ENCODE measurements around the gene MAP3K12.

MAP3K12 gene

DNA sequence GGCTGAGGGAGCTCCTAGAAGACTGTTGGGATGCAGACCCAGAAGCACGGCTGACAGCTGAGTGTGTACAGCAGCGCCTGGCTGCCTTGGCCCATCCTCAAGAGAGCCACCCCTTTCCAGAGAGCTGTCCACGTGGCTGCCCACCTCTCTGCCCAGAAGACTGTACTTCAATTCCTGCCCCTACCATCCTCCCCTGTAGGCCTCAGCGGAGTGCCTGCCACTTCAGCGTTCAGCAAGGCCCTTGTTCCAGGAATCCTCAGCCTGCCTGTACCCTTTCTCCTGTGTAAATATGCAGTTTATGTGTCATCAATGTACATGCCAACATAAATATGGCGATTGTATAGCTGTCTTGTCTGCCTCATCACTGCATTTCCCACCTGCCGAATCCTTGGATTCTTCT lies 68.1 kb downstream of the MAP3K12 start:
- no peak for DNase-seq (ENCODE audit: low read depth)

DNA sequence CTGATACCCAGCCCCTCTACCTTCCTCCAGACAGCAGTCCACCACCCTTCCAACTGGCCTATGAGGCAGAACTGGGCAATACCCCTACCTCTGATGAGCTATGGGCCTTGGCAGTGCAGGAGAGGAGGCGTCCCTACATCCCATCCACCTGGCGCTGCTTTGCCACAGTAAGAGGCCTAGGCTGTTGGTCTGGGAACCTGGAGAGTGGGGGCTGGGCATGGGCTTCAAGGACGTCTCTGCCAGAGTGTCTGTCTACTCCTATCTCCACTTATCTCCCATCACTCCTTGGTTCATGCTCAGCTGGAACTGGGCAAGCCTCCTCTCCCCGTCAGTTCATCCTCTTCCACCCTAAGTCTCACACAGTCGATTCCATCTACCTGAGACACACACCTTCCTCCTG lies 69.1 kb downstream of the MAP3K12 start:
- no peak for DNase-seq (ENCODE audit: low read depth)
